Osteoblast (primary cell): ENCODE results near the gene RNF152. TPM values are rescaled to one million over a fixed set of nuclear protein-coding genes. Genes with fewer than 3 reads are reported as not detected.

Source experiments
- DNase-seq: peaks from one replicate; pipeline ENCODE4 v3.0.0; 2011; ENCODE audit warnings: low spot score, mixed read lengths; ENCODE audit not compliant: insufficient read length; ENCODE audit errors: missing footprints
- H2AFZ ChIP-seq: 2 replicates; pipeline ENCODE4 v1.6.0; 2011; ENCODE audit warnings: mild to moderate bottlenecking, low read length
- H3K27ac ChIP-seq: 2 replicates; pipeline ENCODE4 v1.5.1; 2011; ENCODE audit warnings: mild to moderate bottlenecking, low read depth, low read length, moderate library complexity
- H3K27me3 ChIP-seq: 2 replicates; pipeline ENCODE4 v1.6.0; 2012; ENCODE audit warnings: mild to moderate bottlenecking, control low read depth, inconsistent platforms, low read length, moderate library complexity; ENCODE audit not compliant: insufficient read depth
- H3K36me3 ChIP-seq: 2 replicates; pipeline ENCODE4 v1.5.1; 2011; ENCODE audit warnings: mild to moderate bottlenecking, low read length, control low read depth, moderate library complexity; ENCODE audit not compliant: insufficient read depth
- H3K4me1 ChIP-seq: 2 replicates; pipeline ENCODE4 v1.5.1; 2011; ENCODE audit warnings: mild to moderate bottlenecking, low read length, control low read depth, moderate library complexity; ENCODE audit not compliant: insufficient read depth
- H3K4me2 ChIP-seq: 2 replicates; pipeline ENCODE4 v1.6.0; 2011; ENCODE audit warnings: mild to moderate bottlenecking, low read length; ENCODE audit not compliant: insufficient read depth
- H3K4me3 ChIP-seq: fragments of 200-600 bp; sonication (generic); 3 replicates; pipeline ENCODE4 v1.5.1; 2012; ENCODE audit warnings: mild to moderate bottlenecking, low read length, inconsistent platforms; ENCODE audit not compliant: insufficient read depth
- H3K79me2 ChIP-seq: 2 replicates; pipeline ENCODE4 v1.6.0; 2012; ENCODE audit warnings: mild to moderate bottlenecking, low read length, control low read depth, inconsistent platforms; ENCODE audit not compliant: insufficient read depth
- H3K9me3 ChIP-seq: 2 replicates; pipeline ENCODE4 v1.5.1; 2011; ENCODE audit warnings: low read depth, low read length, control low read depth
- H4K20me1 ChIP-seq: 2 replicates; pipeline ENCODE4 v1.6.0; 2012; ENCODE audit warnings: mild to moderate bottlenecking, low read length, control low read depth; ENCODE audit not compliant: insufficient read depth
- CTCF ChIP-seq: IDR thresholded peaks from 2 replicates; pipeline ENCODE4 v1.5.1; 2011; ENCODE audit warnings: mild to moderate bottlenecking, low read depth, low read length, moderate library complexity; ENCODE audit errors: extremely low read depth
- total RNA-seq: library from RNA; depleted of rRNA; stranded (reverse); fragments of >200 nt; gene quantifications from 2 replicates; pipeline ENCODE4 v1.2.3, GENCODE V29; 2012

Gene RNF152
- total RNA-seq, 1 donor: 3.3 TPM

- no peak for TF ChIP-seq CTCF
- Histone ChIP-seq H3K27ac (no peak overlapping the region), H4K20me1 (no peaks in the 10 kb centered on the region), H3K4me3 (no peak overlapping the region), H3K27me3 (no peaks in the 10 kb centered on the region), H3K9me3 (no peaks in the 10 kb centered on the region), H3K4me1 (peaks cover 12% of the 10 kb centered on the region), H2AFZ (no peak overlapping the region), H3K36me3 (no peaks in the 10 kb centered on the region), H3K4me2 (no peak overlapping the region), H3K79me2 (peaks cover 32% of the 10 kb centered on the region)
- DNase-seq: no peak
Measured at GRCh38 chr18:61890344-61890743, 2.5 kb downstream of the RNF152 start.

- Histone ChIP-seq H2AFZ (no peak overlapping the region), H3K36me3 (no peaks in the 10 kb centered on the region), H3K4me3 (no peak overlapping the region), H4K20me1 (no peaks in the 10 kb centered on the region), H3K4me2 (no peak overlapping the region), H3K27ac (no peak overlapping the region), H3K79me2 (peaks cover 36% of the 10 kb centered on the region), H3K4me1 (peaks cover 8% of the 10 kb centered on the region), H3K9me3 (no peaks in the 10 kb centered on the region), H3K27me3 (no peaks in the 10 kb centered on the region)
- DNase-seq: no peak
- TF ChIP-seq CTCF: no peak
Measured at GRCh38 chr18:61889541-61889940, 3.3 kb downstream of the RNF152 start.

GRCh38 chr18:61888622-61889021 is 4.2 kb downstream of the RNF152 start:
- no peak for DNase-seq
- Histone ChIP-seq H3K4me1 (peaks cover 8% of the 10 kb centered on the region), H3K27ac (no peak overlapping the region), H4K20me1 (no peaks in the 10 kb centered on the region), H3K4me3 (no peak overlapping the region), H2AFZ (no peak overlapping the region), H3K4me2 (no peak overlapping the region), H3K79me2 (peaks cover 40% of the 10 kb centered on the region), H3K27me3 (no peaks in the 10 kb centered on the region), H3K36me3 (no peaks in the 10 kb centered on the region), H3K9me3 (no peaks in the 10 kb centered on the region)
- no peak for TF ChIP-seq CTCF

GRCh38 chr18:61887838-61888237 is 5.0 kb downstream of the RNF152 start:
- Histone ChIP-seq H2AFZ (no peak overlapping the region), H3K79me2 (peaks cover 33% of the 10 kb centered on the region), H3K27me3 (no peaks in the 10 kb centered on the region), H3K4me3 (no peak overlapping the region), H3K4me1 (peaks cover 6% of the 10 kb centered on the region), H3K4me2 (no peak overlapping the region), H3K9me3 (no peaks in the 10 kb centered on the region), H3K36me3 (no peaks in the 10 kb centered on the region), H3K27ac (no peak overlapping the region), H4K20me1 (no peaks in the 10 kb centered on the region)
- no peak for DNase-seq
- TF ChIP-seq CTCF: no peak
